ACC112 (cell line): ENCODE results near the gene ZBED6.
A peak's percentile ranks its signal among the peaks of the same experiment; 100 is the strongest.
"Not testable (repeated sequence)": the region's sequence is repeated elsewhere in the genome, so short reads cannot be mapped to it uniquely, and the experiment has no call there.

Source experiments
- H2AFZ ChIP-seq: fragments of 200-600 bp; sonication (generic); one replicate; pipeline ENCODE4 v1.6.0; 2017; ENCODE audit warnings: antibody characterized with exemption, low read length; ENCODE audit not compliant: unreplicated experiment
- H3K27ac ChIP-seq: fragments of 200-600 bp; sonication (generic); 2 replicates; pipeline ENCODE4 v1.5.1; 2014; ENCODE audit warnings: low read depth, mild to moderate bottlenecking, antibody characterized with exemption, low read length, moderate library complexity
- H3K27me3 ChIP-seq: fragments of 200-600 bp; sonication (generic); 2 replicates; pipeline ENCODE4 v1.6.1; 2014; ENCODE audit warnings: mild to moderate bottlenecking, antibody characterized with exemption, low read length, moderate library complexity, mixed read lengths; ENCODE audit not compliant: insufficient read depth
- H3K36me3 ChIP-seq: fragments of 200-600 bp; sonication (generic); 2 replicates; pipeline ENCODE4 v1.6.1; 2016; ENCODE audit warnings: mild to moderate bottlenecking, antibody characterized with exemption, low read length, moderate library complexity, mixed read lengths; ENCODE audit not compliant: insufficient read depth
- H3K4me1 ChIP-seq: fragments of 200-600 bp; sonication (generic); one replicate; pipeline ENCODE4 v1.6.1; 2016; ENCODE audit warnings: low read length, mixed read lengths; ENCODE audit not compliant: insufficient read depth, unreplicated experiment, control insufficient read depth
- H3K4me3 ChIP-seq: fragments of 200-600 bp; sonication (generic); 2 replicates; pipeline ENCODE4 v1.5.1; 2014; ENCODE audit warnings: mild to moderate bottlenecking, low read depth, low read length
- H3K79me2 ChIP-seq: fragments of 200-600 bp; sonication (generic); one replicate; pipeline ENCODE4 v1.6.0; 2016; ENCODE audit warnings: low read length; ENCODE audit not compliant: control insufficient read depth, unreplicated experiment, insufficient read depth

The ZBED6 gene

DNA sequence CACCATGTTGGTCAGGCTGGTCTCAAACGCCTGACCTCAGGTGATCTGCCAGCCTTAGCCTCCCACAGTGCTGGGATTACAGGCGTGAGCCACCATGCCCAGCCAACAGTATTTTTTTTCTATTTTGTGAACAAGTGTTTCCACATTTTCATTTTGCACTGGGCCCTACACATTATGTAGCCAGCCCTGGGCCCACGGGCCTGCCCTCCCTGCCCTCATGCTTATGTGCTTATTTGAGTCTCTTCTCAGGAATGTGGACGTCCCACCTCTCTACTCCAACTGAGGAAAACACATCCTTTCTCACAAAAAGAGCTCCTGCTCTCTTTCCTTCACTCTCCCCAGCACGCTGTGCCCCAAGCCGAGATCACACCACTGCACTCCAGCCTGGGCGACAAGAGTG, 13.5 kb upstream of the ZBED6 start:
- Histone ChIP-seq H3K27me3 (no peaks in the 10 kb centered on the region), H3K4me3 (no peak overlapping the region), H3K27ac (no peak overlapping the region), H3K36me3 (no peaks in the 10 kb centered on the region), H2AFZ (no peak overlapping the region), H3K79me2 (no peaks in the 10 kb centered on the region), H3K4me1 (no peaks in the 10 kb centered on the region)

DNA sequence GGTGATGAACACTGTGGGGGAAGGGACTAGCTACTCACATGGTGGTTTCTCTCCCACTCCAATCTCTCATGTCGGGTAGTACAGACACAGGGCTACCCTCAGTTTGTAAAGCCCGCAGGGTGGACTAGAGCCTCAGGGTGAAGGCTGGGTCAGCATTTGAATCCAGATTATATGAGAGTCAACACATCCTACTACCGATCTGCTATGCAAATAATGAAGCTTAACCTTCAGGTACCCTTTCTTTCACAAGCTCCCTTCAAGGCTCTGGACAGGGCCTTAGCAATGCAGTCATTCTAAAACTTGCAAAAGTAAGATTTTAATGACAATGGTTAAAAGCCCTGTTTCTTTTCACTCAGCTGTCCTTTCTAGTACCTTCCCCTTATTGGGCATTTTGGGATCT, 5.5 kb upstream of the ZBED6 start:
- Histone ChIP-seq H3K4me3 (no peak overlapping the region), H3K4me1 (no peaks in the 10 kb centered on the region), H3K27me3 (no peaks in the 10 kb centered on the region), H3K36me3 (no peaks in the 10 kb centered on the region), H3K27ac (no peak overlapping the region), H2AFZ (no peak overlapping the region), H3K79me2 (no peaks in the 10 kb centered on the region)

DNA sequence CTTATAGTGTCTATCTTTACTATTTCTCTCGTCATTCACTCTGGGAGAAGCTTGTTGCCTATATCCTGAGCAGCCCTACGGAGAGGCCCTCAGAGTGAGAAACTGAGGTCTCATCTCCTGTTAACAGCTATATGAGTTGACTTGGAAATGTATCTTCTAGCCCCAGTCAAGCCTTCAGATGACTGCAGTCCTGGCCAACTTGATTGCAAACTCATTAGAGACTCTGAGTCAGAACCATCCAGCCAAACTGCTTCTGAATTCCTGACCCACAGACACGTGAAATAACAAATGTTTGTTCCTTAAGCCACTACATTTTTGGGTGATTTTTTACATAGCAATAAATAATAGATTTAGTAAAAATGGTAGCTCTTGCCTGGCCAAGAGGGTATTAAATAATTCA, 3.9 kb upstream of the ZBED6 start:
- Histone ChIP-seq H2AFZ (no peak overlapping the region), H3K36me3 (peaks cover 2% of the 10 kb centered on the region; the same call in 1 of the 2 replicates), H3K4me1 (no peaks in the 10 kb centered on the region), H3K27ac (no peak overlapping the region), H3K27me3 (no peaks in the 10 kb centered on the region), H3K4me3 (no peak overlapping the region), H3K79me2 (peaks cover 7% of the 10 kb centered on the region)

DNA sequence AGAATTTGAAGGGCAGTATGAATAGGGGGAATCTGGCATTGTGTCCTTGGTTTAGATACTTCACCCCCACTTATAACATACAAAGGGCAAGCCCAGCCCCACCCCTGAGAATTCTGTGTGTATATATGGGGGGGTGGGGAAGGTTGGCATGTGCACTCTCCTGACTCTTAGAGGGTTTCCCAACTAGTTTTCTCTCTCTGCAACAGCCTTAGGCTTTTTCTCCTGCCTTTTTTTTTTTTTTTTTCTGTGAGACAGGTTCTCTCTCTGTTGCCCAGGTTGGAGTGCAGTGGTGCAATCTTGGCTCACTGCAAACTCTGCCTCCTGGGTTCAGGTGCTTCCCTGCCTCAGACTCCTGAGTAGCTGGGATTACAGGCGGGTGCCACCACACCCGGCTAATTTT, 2.9 kb upstream of the ZBED6 start:
- peaks cover 12% of the 10 kb centered on the region for H3K36me3 ChIP-seq
- H3K27me3 ChIP-seq, result no peaks in the 10 kb centered on the region
- H2AFZ ChIP-seq, result no peak overlapping the region
- peaks cover 9% of the 10 kb centered on the region for H3K4me1 ChIP-seq
- no peak overlapping the region for H3K4me3 ChIP-seq
- no peak overlapping the region for H3K27ac ChIP-seq
- H3K79me2 ChIP-seq, result peaks cover 16% of the 10 kb centered on the region

DNA sequence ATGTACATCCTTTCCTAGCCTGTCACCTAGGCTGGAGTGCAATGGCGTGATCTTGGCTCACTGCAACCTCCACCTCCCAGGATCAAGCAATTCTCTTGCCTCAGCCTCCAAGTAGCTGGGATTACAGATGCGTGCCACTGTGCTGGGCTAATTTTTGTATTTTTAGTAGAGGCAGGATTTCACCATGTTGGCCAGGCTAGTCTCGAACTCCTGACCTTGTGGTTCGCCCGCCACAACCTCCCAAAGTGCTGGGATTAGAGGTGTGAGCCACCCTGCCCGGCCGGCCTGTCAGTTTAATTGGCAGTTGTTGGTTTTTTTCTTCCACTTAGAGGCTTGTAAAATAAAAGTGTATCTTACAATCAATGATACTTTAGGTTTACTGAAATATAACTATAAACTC, 1.9 kb upstream of the ZBED6 start:
- not testable (repeated sequence) for H3K4me3 ChIP-seq, H3K27ac ChIP-seq, H3K27me3 ChIP-seq, H2AFZ ChIP-seq
- Histone ChIP-seq H3K36me3 (peaks cover 22% of the 10 kb centered on the region), H3K4me1 (peaks cover 20% of the 10 kb centered on the region), H3K79me2 (peaks cover 27% of the 10 kb centered on the region)

DNA sequence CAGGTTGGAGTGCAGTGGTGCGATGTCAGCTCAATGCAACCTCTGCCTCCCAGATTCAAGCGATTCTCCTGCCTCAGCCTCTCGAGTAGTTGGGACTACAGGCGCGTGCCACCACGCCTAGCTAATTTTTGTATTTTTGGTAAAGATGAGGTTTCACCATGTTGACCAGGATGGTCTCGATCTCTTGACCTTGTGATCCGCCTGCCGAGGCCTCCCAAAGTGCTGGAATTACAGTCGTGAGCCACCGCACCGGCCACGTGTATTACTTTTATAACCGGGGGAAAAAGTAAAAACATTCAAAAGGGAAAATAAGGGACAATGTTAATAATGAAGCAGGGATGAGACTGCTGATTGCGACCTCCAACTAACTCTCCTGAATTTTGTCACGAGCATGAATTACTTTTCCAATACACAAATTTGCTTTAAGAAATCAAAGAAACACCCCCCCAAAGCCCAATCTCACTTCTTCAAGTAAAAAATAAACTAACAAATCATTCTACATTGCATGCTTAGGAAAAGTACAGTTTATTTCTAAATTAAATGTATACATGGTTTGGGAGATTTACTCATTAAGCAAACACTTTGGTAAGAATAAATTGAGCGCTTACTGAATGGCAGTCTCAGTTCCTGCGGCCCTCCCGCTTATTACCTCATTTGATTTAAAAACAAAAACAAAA, 521 bp upstream of the ZBED6 start:
- Histone ChIP-seq H3K27ac (peak overlapping the region; percentile 94), H3K79me2 (peaks cover 41% of the 10 kb centered on the region), H3K27me3 (no peaks in the 10 kb centered on the region), H3K4me1 (peaks cover 34% of the 10 kb centered on the region), H2AFZ (peak overlapping the region; percentile 17), H3K4me3 (peak overlapping the region; percentile 100), H3K36me3 (peaks cover 36% of the 10 kb centered on the region)

DNA sequence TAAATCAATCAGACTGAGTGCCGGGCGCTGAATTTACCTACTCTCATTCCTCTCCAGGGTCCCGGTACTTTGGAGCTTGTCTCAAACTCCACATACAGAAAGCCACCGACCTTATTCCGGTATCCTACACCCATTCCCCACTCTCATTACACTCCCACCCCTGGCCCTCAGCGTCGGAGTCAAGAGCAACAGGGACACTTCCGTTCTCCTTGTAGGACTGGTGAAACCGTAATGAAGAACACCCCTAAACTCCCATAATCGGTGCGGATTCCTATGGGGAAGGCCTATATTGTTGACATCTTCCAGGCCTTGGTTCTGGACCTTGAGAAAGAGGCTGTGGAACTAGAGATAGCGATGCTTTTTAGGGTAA, 798 bp downstream of the ZBED6 start:
- Histone ChIP-seq H2AFZ (peak overlapping the region; percentile 62), H3K27me3 (no peaks in the 10 kb centered on the region), H3K36me3 (peaks cover 36% of the 10 kb centered on the region), H3K79me2 (peaks cover 54% of the 10 kb centered on the region), H3K27ac (peak overlapping the region; percentile 94), H3K4me1 (peaks cover 41% of the 10 kb centered on the region), H3K4me3 (peak overlapping the region; percentile 100)

DNA sequence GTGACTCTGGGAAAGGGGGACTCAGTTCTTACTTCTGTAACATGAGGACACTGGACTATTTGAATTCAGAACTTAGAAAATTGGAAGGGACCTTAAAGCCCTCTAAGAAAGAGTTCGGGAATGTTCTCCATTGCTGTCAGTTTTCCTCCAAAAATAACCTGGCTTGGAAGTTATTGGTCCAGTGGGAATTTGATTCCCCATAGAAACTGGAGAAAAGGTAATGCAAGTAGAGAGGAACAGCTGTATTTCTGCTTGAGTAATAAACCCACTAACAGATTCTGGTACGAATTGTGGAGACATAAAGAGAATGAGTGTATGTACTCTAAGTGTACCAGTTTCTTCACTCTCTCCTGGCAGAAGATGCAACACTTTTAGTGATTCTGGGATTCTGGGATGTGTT, 1.8 kb downstream of the ZBED6 start:
- Histone ChIP-seq H3K36me3 (peaks cover 36% of the 10 kb centered on the region), H3K4me3 (peak overlapping the region; percentile 100), H2AFZ (no peak overlapping the region), H3K27me3 (no peaks in the 10 kb centered on the region), H3K27ac (no peak overlapping the region), H3K79me2 (peaks cover 64% of the 10 kb centered on the region), H3K4me1 (peaks cover 46% of the 10 kb centered on the region)

DNA sequence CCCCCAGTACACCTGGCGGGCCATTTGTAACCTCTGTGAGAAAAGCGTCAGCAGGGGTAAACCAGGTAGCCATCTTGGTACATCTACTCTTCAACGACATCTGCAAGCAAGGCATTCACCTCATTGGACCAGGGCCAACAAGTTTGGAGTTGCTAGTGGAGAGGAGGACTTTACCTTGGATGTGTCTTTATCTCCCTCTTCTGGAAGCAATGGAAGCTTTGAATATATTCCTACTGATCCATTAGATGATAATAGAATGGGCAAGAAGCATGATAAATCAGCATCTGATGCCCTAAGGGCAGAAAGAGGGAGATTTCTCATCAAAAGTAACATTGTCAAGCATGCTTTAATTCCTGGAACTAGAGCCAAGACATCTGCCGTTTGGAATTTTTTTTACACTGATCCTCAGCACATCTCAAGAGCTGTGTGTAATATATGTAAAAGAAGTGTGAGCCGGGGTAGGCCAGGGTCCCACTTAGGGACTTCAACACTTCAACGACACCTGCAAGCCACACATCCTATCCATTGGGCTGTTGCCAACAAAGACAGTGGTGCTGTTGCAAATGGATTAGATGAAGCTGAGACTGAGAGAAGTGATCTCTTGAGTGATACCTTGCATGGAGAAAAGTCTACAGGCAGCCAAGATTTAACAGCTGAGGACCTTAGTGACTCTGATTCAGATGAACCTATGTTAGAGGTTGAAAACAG, 2.7 kb downstream of the ZBED6 start:
- Histone ChIP-seq H3K27ac (no peak overlapping the region), H3K27me3 (no peaks in the 10 kb centered on the region), H3K36me3 (peaks cover 39% of the 10 kb centered on the region), H3K4me3 (peak overlapping the region; percentile 100), H3K79me2 (peaks cover 68% of the 10 kb centered on the region), H2AFZ (no peak overlapping the region), H3K4me1 (peaks cover 46% of the 10 kb centered on the region)

DNA sequence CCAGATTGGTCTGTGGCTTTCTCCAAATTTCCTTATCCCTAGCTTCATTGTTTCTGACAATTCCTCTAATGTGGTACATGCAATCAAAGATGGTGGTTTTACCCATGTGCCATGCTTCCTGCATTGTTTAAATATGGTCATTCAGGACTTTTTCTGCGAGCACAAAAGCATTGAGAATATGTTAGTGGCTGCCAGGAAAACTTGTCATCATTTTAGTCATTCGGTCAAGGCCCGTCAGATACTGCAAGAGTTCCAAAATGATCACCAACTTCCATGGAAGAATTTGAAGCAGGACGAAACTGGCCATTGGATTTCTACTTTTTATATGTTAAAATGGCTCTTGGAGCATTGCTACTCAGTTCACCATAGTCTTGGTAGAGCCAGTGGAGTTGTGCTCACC, 3.7 kb downstream of the ZBED6 start:
- Histone ChIP-seq H2AFZ (no peak overlapping the region), H3K27ac (no peak overlapping the region), H3K36me3 (peaks cover 45% of the 10 kb centered on the region), H3K4me3 (0 out of 2 replicates have a peak overlapping the region, but pooled peaks have one; percentile 37), H3K79me2 (peaks cover 78% of the 10 kb centered on the region), H3K4me1 (peaks cover 46% of the 10 kb centered on the region), H3K27me3 (no peaks in the 10 kb centered on the region)

DNA sequence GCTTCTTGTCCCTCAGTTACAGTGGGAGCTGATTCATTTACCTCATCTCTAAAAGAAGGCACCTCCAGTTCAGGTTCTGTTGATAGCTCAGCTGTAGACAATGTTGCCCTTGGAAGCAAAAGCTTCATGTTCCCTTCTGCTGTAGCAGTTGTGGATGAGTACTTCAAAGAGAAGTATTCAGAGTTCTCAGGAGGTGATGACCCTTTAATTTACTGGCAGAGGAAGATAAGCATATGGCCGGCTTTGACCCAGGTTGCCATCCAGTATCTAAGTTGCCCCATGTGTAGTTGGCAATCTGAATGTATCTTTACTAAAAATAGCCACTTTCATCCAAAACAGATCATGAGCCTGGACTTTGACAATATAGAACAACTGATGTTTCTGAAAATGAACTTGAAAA, 4.5 kb downstream of the ZBED6 start:
- peaks cover 46% of the 10 kb centered on the region for H3K4me1 ChIP-seq
- peaks cover 45% of the 10 kb centered on the region for H3K36me3 ChIP-seq
- no peak overlapping the region for H3K4me3 ChIP-seq
- H3K79me2 ChIP-seq, result peaks cover 81% of the 10 kb centered on the region
- H3K27ac ChIP-seq, result no peak overlapping the region
- no peaks in the 10 kb centered on the region for H3K27me3 ChIP-seq
- H2AFZ ChIP-seq, result no peak overlapping the region
